Duodenal mucosa (tissue), 2 donors: ENCODE data around the gene PMF1.
A peak's percentile ranks its signal among the peaks of the same experiment; 100 is the strongest.
"Not testable (repeated sequence)": the region's sequence is repeated elsewhere in the genome, so short reads cannot be mapped to it uniquely, and the experiment has no call there.

Experiments
- H3K27ac ChIP-seq: one replicate; pipeline ENCODE4 v1.7.0; 2013; ENCODE audit warnings: low read depth, low read length
- H3K27me3 ChIP-seq, 2 donors: one replicate each; pipeline ENCODE4 v1.7.0; 2013; ENCODE audit warnings: low read length in 2 of 2, control low read depth in 1 of 2; ENCODE audit not compliant: insufficient read depth in 2 of 2, control insufficient read depth in 1 of 2
- H3K36me3 ChIP-seq, 2 donors: one replicate each; pipeline ENCODE4 v1.7.0; 2013; ENCODE audit warnings: low read length in 2 of 2, control low read depth in 1 of 2; ENCODE audit not compliant: insufficient read depth in 2 of 2, control insufficient read depth in 1 of 2
- H3K4me1 ChIP-seq, 2 donors: one replicate each; pipeline ENCODE4 v1.7.0; 2013; ENCODE audit warnings: low read length in 2 of 2, control low read depth in 1 of 2; ENCODE audit not compliant: insufficient read depth in 2 of 2, control insufficient read depth in 1 of 2
- H3K4me3 ChIP-seq, 2 donors: one replicate each; pipeline ENCODE4 v1.7.0; 2013; ENCODE audit warnings: low read length in 2 of 2, low read depth in 1 of 2
- H3K9ac ChIP-seq, 2 donors: one replicate each; pipeline ENCODE4 v1.7.0; 2013; ENCODE audit warnings: low read length in 2 of 2, low read depth in 1 of 2
- H3K9me3 ChIP-seq, 2 donors: one replicate each; pipeline ENCODE4 v1.7.0; 2013; ENCODE audit warnings: low read length in 2 of 2, control low read depth in 1 of 2; ENCODE audit not compliant: control insufficient read depth in 1 of 2

Gene PMF1

GRCh38 chr1:156181391-156181924, 31.3 kb upstream of the PMF1 start:
- H3K4me1 ChIP-seq, H3K27ac ChIP-seq, H3K27me3 ChIP-seq, H3K9ac ChIP-seq, H3K4me3 ChIP-seq, H3K9me3 ChIP-seq, H3K36me3 ChIP-seq: not testable (repeated sequence)

GRCh38 chr1:156182010-156182779, 30.6 kb upstream of the PMF1 start:
- H3K4me3 ChIP-seq, H3K9ac ChIP-seq, H3K36me3 ChIP-seq, H3K27ac ChIP-seq, H3K9me3 ChIP-seq, H3K4me1 ChIP-seq, H3K27me3 ChIP-seq: not testable (repeated sequence)

GRCh38 chr1:156186347-156187177, 26.2 kb upstream of the PMF1 start:
- H3K27me3 ChIP-seq, H3K36me3 ChIP-seq, H3K9me3 ChIP-seq, H3K27ac ChIP-seq, H3K4me1 ChIP-seq, H3K4me3 ChIP-seq, H3K9ac ChIP-seq: not testable (repeated sequence)

- not testable (repeated sequence) for H3K9ac ChIP-seq, H3K27ac ChIP-seq, H3K27me3 ChIP-seq, H3K9me3 ChIP-seq, H3K4me3 ChIP-seq, H3K36me3 ChIP-seq
- peaks cover 11% of the 10 kb centered on the region in 2 donors for H3K4me1 ChIP-seq
Measured at GRCh38 chr1:156190265-156190664, 22.5 kb upstream of the PMF1 start.

GRCh38 chr1:156191292-156191964, 21.4 kb upstream of the PMF1 start:
- no peak overlapping the region for H3K9ac ChIP-seq
- no peak overlapping the region for H3K4me3 ChIP-seq
- H3K27me3 ChIP-seq: no peaks in the 10 kb centered on the region
- H3K27ac ChIP-seq: no peak overlapping the region
- peaks cover 0 to 9% of the 10 kb centered on the region in 2 donors for H3K36me3 ChIP-seq
- peaks cover 20 to 21% of the 10 kb centered on the region in 2 donors for H3K4me1 ChIP-seq
- no peaks in the 10 kb centered on the region for H3K9me3 ChIP-seq

- Histone ChIP-seq H3K4me1 (peaks cover 20 to 34% of the 10 kb centered on the region in 2 donors), H3K4me3 (peak overlapping the region; percentile 69 to 97), H3K36me3 (peaks cover 0 to 11% of the 10 kb centered on the region in 2 donors), H3K27me3 (no peaks in the 10 kb centered on the region), H3K27ac (peak overlapping the region; percentile 68), H3K9me3 (no peaks in the 10 kb centered on the region), H3K9ac (peak overlapping the region; percentile 45 to 60)
Measured at GRCh38 chr1:156193208-156193487, 19.7 kb upstream of the PMF1 start.

GRCh38 chr1:156193488-156194299, 19.1 kb upstream of the PMF1 start, which contains the start of gene SLC25A44:
Gene SLC25A44, plus strand, starts transcription at chr1:156194104. Its CDS starts 5,744 bp downstream, at chr1:156199848.
- Histone ChIP-seq H3K27ac (peak within 1 kb of the TSS; percentile 68), H3K4me1 (peaks cover 25 to 34% of the 10 kb centered on the region in 2 donors), H3K36me3 (peaks cover 0 to 11% of the 10 kb centered on the region in 2 donors), H3K9me3 (no peaks in the 10 kb centered on the region), H3K4me3 (peak within 1 kb of the TSS; percentile 97 to 100), H3K9ac (peak within 1 kb of the TSS; percentile 72 to 95), H3K27me3 (no peaks in the 10 kb centered on the region)

- H3K4me3 ChIP-seq: peak overlapping the region; percentile 97 to 100
- no peaks in the 10 kb centered on the region for H3K9me3 ChIP-seq
- peaks cover 26 to 39% of the 10 kb centered on the region in 2 donors for H3K4me1 ChIP-seq
Measured at GRCh38 chr1:156194300-156194652, 18.5 kb upstream of the PMF1 start.

GRCh38 chr1:156195853-156196252, 17.0 kb upstream of the PMF1 start:
- H3K9ac ChIP-seq: no peak overlapping the region
- H3K27ac ChIP-seq: no peak overlapping the region
- peaks cover 26 to 40% of the 10 kb centered on the region in 2 donors for H3K4me1 ChIP-seq
- no peaks in the 10 kb centered on the region for H3K9me3 ChIP-seq
- no peaks in the 10 kb centered on the region for H3K27me3 ChIP-seq
- H3K4me3 ChIP-seq: no peak overlapping the region
- H3K36me3 ChIP-seq: peaks cover 12 to 26% of the 10 kb centered on the region in 2 donors

More at GRCh38 chr1:156194300-156194652, 18.5 kb upstream of the PMF1 start:
- H3K27ac ChIP-seq: peak overlapping the region; percentile 23
- no peaks in the 10 kb centered on the region for H3K27me3 ChIP-seq
- H3K36me3 ChIP-seq: peaks cover 0 to 11% of the 10 kb centered on the region in 2 donors
- H3K9ac ChIP-seq: peak overlapping the region; percentile 72 to 95
